SJCRH30 (cell line): ENCODE results near the gene FYTTD1. TPM values are rescaled to one million over a fixed set of nuclear protein-coding genes. Genes with fewer than 3 reads are reported as not detected.
A peak's percentile ranks its signal among the peaks of the same experiment; 100 is the strongest.
"Not testable (repeated sequence)": the region's sequence is repeated elsewhere in the genome, so short reads cannot be mapped to it uniquely, and the experiment has no call there.

Source experiments
- DNase-seq, 2 experiments: peaks; one replicate each; pipeline ENCODE4 v3.0.0-alpha.2; 2015 to 2020
- H3K27ac ChIP-seq: fragments of 250-450 bp; sonication (Bioruptor Pico); 2 replicates; pipeline ENCODE4 v1.5.1; 2020; ENCODE audit warnings: mild to moderate bottlenecking, moderate library complexity
- H3K27me3 ChIP-seq: fragments of 250-450 bp; sonication (Bioruptor Pico); 2 replicates; pipeline ENCODE4 v1.5.1; 2020; ENCODE audit warnings: mild to moderate bottlenecking, moderate library complexity
- H3K36me3 ChIP-seq: fragments of 250-450 bp; sonication (Bioruptor Pico); 2 replicates; pipeline ENCODE4 v1.5.1; 2020; ENCODE audit warnings: mild to moderate bottlenecking, moderate library complexity
- H3K4me1 ChIP-seq: fragments of 250-450 bp; sonication (Bioruptor Pico); 2 replicates; pipeline ENCODE4 v1.5.1; 2020; ENCODE audit warnings: mild to moderate bottlenecking, moderate library complexity
- H3K4me3 ChIP-seq: fragments of 250-450 bp; sonication (Bioruptor Pico); 2 replicates; pipeline ENCODE4 v1.5.1; 2020; ENCODE audit warnings: mild to moderate bottlenecking, moderate library complexity
- H3K9me3 ChIP-seq: fragments of 250-450 bp; sonication (Bioruptor Pico); replicated peaks from 2 replicates; pipeline ENCODE4 v1.5.1; 2020; ENCODE audit warnings: mild to moderate bottlenecking, moderate library complexity
- total RNA-seq: library from RNA; depleted of rRNA; stranded (reverse); fragments of >200 nt; shearing (Covaris generic); gene quantifications from 2 replicates; pipeline ENCODE4 v1.2.3, GENCODE V29; 2014; rRNA removed

Gene FYTTD1, protein sequence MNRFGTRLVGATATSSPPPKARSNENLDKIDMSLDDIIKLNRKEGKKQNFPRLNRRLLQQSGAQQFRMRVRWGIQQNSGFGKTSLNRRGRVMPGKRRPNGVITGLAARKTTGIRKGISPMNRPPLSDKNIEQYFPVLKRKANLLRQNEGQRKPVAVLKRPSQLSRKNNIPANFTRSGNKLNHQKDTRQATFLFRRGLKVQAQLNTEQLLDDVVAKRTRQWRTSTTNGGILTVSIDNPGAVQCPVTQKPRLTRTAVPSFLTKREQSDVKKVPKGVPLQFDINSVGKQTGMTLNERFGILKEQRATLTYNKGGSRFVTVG
- 61.4 and 67.4 TPM in 2 replicates for total RNA-seq

- Histone ChIP-seq H3K4me1 (peaks cover 5% of the 10 kb centered on the region; the same call in 1 of the 2 replicates), H3K27me3 (no peaks in the 10 kb centered on the region), H3K36me3 (no peaks in the 10 kb centered on the region), H3K27ac (peak within 1 kb of the TSS; percentile 58), H3K4me3 (peak within 1 kb of the TSS; percentile 85), H3K9me3 (no peaks in the 10 kb centered on the region)
- DNase-seq = peak; percentile 86 to 90
Measured at GRCh38 chr3:197749601-197750395, at the start of gene FYTTD1. Gene FYTTD1, plus strand, starts transcription at chr3:197749883. Its CDS starts 89 bp downstream, at chr3:197749972.

DNA sequence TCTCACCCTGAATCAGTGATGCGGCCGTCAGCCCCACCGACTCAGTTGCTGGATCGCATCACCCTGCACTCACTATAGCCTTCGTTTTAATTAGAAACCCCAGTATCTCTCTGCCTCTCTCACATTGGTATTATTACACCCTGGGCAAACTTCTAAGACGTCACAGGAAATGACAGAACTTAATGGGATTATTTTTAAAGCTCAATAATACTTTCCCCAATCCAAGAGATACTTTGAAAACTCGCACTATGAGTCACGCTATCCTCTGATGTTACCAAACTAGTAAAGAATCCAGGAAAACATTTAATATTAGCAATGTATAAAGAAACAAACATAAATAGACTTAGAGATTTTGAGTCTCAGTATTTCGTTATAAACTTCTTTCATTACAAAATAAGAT is 49.6 kb upstream of the FYTTD1 start:
- Histone ChIP-seq H3K9me3 (no peaks in the 10 kb centered on the region), H3K27me3 (no peaks in the 10 kb centered on the region), H3K4me3 (no peak overlapping the region), H3K36me3 (peaks cover 28% of the 10 kb centered on the region), H3K4me1 (no peaks in the 10 kb centered on the region), H3K27ac (no peak overlapping the region)
- DNase-seq = no peak

- no peak overlapping the region for H3K27ac ChIP-seq
- H3K4me1 ChIP-seq = no peaks in the 10 kb centered on the region
- H3K9me3 ChIP-seq = no peaks in the 10 kb centered on the region
- no peaks in the 10 kb centered on the region for H3K27me3 ChIP-seq
- peaks cover 28% of the 10 kb centered on the region for H3K36me3 ChIP-seq
- no peak overlapping the region for H3K4me3 ChIP-seq
- no peak for DNase-seq
Measured at GRCh38 chr3:197701841-197702240, 47.8 kb upstream of the FYTTD1 start.

- Histone ChIP-seq H3K4me1 (peaks cover 1% of the 10 kb centered on the region; the same call in 1 of the 2 replicates), H3K27ac (no peak overlapping the region), H3K9me3 (no peaks in the 10 kb centered on the region), H3K27me3 (no peaks in the 10 kb centered on the region), H3K36me3 (peaks cover 7% of the 10 kb centered on the region; the same call in 1 of the 2 replicates), H3K4me3 (no peak overlapping the region)
- peak in 1 of 2 experiments; percentile 6 for DNase-seq
Measured at GRCh38 chr3:197706658-197707057, 43.0 kb upstream of the FYTTD1 start.

DNA sequence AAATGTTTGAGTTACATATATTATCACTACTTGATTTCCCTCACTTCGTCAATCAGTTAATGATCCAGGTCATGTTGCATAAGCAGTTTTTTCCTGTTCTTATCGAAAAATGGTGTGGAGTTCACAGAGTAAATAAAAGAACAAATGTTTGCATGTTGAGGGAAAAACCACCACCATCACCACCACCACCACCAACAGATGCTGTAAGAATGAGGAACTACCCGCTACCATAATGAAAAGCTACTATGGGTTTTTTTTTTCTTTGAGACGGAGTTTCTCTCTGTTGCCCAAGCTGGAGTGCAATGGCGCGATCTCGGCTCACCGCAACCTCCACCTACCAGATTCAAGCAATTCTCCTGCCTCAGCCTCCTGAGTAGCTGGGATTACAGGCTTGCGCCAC is 40.5 kb upstream of the FYTTD1 start:
- Histone ChIP-seq H3K9me3 (no peaks in the 10 kb centered on the region), H3K4me3 (no peak overlapping the region), H3K4me1 (peaks cover 10% of the 10 kb centered on the region; the same call in 1 of the 2 replicates), H3K36me3 (no peaks in the 10 kb centered on the region), H3K27ac (no peak overlapping the region), H3K27me3 (no peaks in the 10 kb centered on the region)
- no peak for DNase-seq

- H3K27me3 ChIP-seq, H3K4me3 ChIP-seq, H3K4me1 ChIP-seq, DNase-seq, H3K9me3 ChIP-seq, H3K36me3 ChIP-seq, H3K27ac ChIP-seq: not testable (repeated sequence)
Measured at GRCh38 chr3:197710965-197711364, 38.7 kb upstream of the FYTTD1 start.

DNA sequence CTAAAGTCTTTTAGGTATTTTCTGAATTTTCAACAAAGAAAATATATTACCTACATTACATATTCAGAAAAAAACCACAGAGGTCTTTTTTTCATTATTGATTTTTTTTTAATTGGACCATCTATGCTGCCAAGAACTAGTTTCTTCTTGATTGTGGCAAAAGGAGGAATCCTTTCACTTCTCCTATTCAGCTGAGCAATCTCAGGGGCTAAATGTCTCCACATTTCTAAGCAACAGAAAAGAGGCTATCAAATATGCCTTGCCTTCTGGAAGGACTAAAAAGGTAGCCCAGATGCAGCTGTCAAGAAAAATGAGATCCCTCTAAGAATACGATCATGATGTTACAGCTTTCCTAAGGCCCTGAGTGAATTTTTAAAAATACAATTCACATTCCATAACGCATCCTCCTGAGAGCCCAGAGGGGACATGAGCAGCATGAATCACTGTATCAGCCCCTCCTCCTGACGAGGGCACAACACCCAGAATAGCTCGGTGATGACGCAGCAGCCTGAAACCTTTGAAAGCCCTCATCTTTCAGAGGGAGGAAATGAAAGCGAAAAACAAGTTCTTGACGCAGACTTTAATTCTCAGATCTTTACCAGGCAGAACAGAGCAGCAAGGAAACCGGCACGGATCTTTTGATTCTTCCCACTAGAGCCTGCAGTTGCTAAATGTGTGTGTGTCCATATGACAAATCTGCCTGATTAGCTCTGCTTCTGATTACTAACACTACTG is 37.5 kb upstream of the FYTTD1 start:
- Histone ChIP-seq H3K9me3 (no peaks in the 10 kb centered on the region), H3K27me3 (no peaks in the 10 kb centered on the region), H3K36me3 (0 out of 2 replicates have a peak, but pooled peaks cover 4% of the 10 kb centered on the region), H3K4me1 (peaks cover 10% of the 10 kb centered on the region; the same call in 1 of the 2 replicates), H3K4me3 (peak overlapping the region; percentile 53), H3K27ac (peak overlapping the region; percentile 72)
- DNase-seq = peak; percentile 84 to 87

DNA sequence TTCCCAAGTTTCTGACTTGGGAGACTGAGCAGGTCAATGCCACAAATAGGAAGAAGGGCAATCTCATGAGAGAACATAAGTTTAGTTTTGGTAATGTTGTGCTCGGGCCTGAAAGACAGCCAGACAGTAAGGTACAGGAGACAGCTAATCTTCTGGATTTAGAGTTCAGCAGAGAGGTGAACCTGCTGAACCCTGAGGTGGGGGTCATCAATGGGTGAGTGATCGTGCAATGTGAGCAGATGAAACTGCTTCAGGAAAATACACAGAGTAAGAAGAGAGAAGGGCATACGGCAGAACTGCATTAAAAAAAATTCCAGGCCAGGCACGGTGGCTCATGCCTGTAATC is 36.2 kb upstream of the FYTTD1 start:
- Histone ChIP-seq H3K27ac (no peak overlapping the region), H3K4me3 (no peak overlapping the region), H3K4me1 (peaks cover 10% of the 10 kb centered on the region; the same call in 1 of the 2 replicates), H3K9me3 (no peaks in the 10 kb centered on the region), H3K27me3 (no peaks in the 10 kb centered on the region), H3K36me3 (0 out of 2 replicates have a peak, but pooled peaks cover 4% of the 10 kb centered on the region)
- no peak for DNase-seq

- Histone ChIP-seq H3K36me3 (0 out of 2 replicates have a peak, but pooled peaks cover 4% of the 10 kb centered on the region), H3K9me3 (no peaks in the 10 kb centered on the region), H3K4me3 (no peak overlapping the region), H3K4me1 (peaks cover 10% of the 10 kb centered on the region; the same call in 1 of the 2 replicates), H3K27me3 (no peaks in the 10 kb centered on the region), H3K27ac (no peak overlapping the region)
- DNase-seq = no peak
Measured at GRCh38 chr3:197714251-197714650, 35.4 kb upstream of the FYTTD1 start.

DNA sequence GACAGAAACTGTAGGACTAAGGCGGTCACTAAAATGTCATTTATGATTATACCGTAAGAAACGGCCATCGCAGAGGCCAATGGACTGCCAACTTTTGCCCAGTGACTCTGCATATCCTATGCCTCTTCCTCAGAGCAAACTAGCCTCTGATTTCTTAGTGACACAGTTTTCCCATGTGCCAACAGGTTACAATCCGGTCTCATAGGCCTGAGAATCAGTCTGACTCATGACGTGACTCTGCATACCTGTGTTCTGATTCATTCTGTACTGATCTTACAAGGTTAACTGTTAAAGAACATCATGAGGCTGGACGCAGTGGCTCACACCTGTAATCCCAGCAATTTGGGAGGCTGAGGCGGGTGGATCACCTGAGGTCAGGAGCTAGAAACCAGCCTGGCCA is 30.8 kb upstream of the FYTTD1 start:
- Histone ChIP-seq H3K36me3 (peaks cover 11% of the 10 kb centered on the region; the same call in 1 of the 2 replicates), H3K4me1 (no peaks in the 10 kb centered on the region), H3K27ac (no peak overlapping the region), H3K27me3 (no peaks in the 10 kb centered on the region), H3K4me3 (no peak overlapping the region), H3K9me3 (no peaks in the 10 kb centered on the region)
- no peak for DNase-seq

- no peaks in the 10 kb centered on the region for H3K9me3 ChIP-seq
- H3K36me3 ChIP-seq = peaks cover 6% of the 10 kb centered on the region; the same call in 1 of the 2 replicates
- no peak for DNase-seq
- no peak overlapping the region for H3K4me3 ChIP-seq
- no peak overlapping the region for H3K27ac ChIP-seq
- no peaks in the 10 kb centered on the region for H3K27me3 ChIP-seq
- no peaks in the 10 kb centered on the region for H3K4me1 ChIP-seq
Measured at GRCh38 chr3:197720694-197721093, 29.0 kb upstream of the FYTTD1 start.

DNA sequence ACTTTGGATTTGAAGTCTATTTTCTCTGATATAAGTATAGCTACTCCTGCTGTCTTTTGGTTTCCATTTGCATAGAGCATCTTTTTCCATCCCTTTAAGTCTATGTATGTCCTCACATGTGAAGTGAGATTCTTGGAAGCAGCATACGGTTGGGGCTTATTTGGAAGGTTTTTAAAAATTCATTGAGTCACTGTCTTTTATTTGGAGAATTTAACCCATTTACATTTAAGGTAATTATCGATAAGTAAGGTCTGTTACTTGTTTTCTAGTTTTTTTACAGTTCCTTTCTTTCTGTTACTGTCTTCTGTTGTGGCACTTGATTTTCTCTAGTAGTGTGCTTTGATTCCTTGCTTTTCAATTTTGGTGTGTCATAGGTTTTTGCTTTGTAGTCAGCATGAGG is 26.9 kb upstream of the FYTTD1 start:
- Histone ChIP-seq H3K36me3 (peaks cover 6% of the 10 kb centered on the region; the same call in 1 of the 2 replicates), H3K9me3 (no peaks in the 10 kb centered on the region), H3K4me1 (no peaks in the 10 kb centered on the region), H3K4me3 (no peak overlapping the region), H3K27ac (no peak overlapping the region), H3K27me3 (no peaks in the 10 kb centered on the region)
- DNase-seq = no peak

DNA sequence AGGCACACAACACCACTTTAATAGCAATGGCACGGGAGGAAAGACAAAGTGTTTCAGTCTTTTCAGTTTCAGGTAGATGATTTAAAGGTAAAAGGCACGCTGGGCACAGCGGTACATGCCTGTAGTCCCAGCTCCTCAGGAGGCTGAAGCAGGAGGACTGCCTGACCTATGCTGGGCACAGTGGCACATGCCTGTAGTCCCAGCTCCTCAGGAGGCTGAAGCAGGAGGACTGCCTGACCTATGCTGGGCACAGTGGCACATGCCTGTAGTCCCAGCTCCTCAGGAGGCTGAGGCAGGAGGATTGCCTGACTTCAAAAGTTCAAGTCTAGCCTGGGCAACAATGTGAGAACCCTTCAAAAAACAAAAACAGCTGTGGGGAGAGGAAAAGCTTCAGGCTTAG is 21.8 kb upstream of the FYTTD1 start:
- not testable (repeated sequence) for H3K9me3 ChIP-seq, H3K4me1 ChIP-seq, H3K4me3 ChIP-seq, DNase-seq, H3K27me3 ChIP-seq, H3K36me3 ChIP-seq, H3K27ac ChIP-seq

GRCh38 chr3:197728487-197728886 is 21.2 kb upstream of the FYTTD1 start:
- no peaks in the 10 kb centered on the region for H3K36me3 ChIP-seq
- no peak for DNase-seq
- no peaks in the 10 kb centered on the region for H3K9me3 ChIP-seq
- H3K27me3 ChIP-seq = no peaks in the 10 kb centered on the region
- no peak overlapping the region for H3K27ac ChIP-seq
- no peaks in the 10 kb centered on the region for H3K4me1 ChIP-seq
- H3K4me3 ChIP-seq = no peak overlapping the region

GRCh38 chr3:197730200-197730599 is 19.5 kb upstream of the FYTTD1 start:
- DNase-seq = no peak
- Histone ChIP-seq H3K27me3 (no peaks in the 10 kb centered on the region), H3K4me3 (no peak overlapping the region), H3K4me1 (no peaks in the 10 kb centered on the region), H3K36me3 (no peaks in the 10 kb centered on the region), H3K27ac (no peak overlapping the region), H3K9me3 (no peaks in the 10 kb centered on the region)
